Fibroblast of lung (primary cell): Measurements from ENCODE around the gene NCKAP5. TPM values are rescaled to one million over a fixed set of nuclear protein-coding genes. Genes with fewer than 3 reads are reported as not detected.

Source experiments
- DNase-seq, 2 donors: peaks; one replicate each; pipeline versions ENCODE4 v3.0.0 to v3.0.0-alpha.2; 2010; ENCODE audit warnings: low read depth in 2 of 2
- H2AFZ ChIP-seq: 2 replicates; pipeline ENCODE4 v1.5.1; 2012; ENCODE audit warnings: low read length, control low read depth, inconsistent platforms
- H3K27ac ChIP-seq: 2 replicates; pipeline ENCODE4 v1.5.1; 2011; ENCODE audit warnings: low read length, control low read depth; ENCODE audit not compliant: insufficient read depth
- H3K27me3 ChIP-seq: 2 replicates; pipeline ENCODE4 v1.5.1; 2011; ENCODE audit warnings: mild to moderate bottlenecking, low read length; ENCODE audit not compliant: control insufficient read depth, insufficient read depth
- H3K36me3 ChIP-seq: 2 replicates; pipeline ENCODE4 v1.5.1; 2011; ENCODE audit warnings: low read length; ENCODE audit not compliant: control insufficient read depth, insufficient read depth
- H3K4me1 ChIP-seq: 2 replicates; pipeline ENCODE4 v1.5.1; 2011; ENCODE audit warnings: low read length; ENCODE audit not compliant: control insufficient read depth, insufficient read depth; ENCODE audit errors: extremely low read depth
- H3K4me2 ChIP-seq: 2 replicates; pipeline ENCODE4 v1.5.1; 2011; ENCODE audit warnings: low read length, control low read depth; ENCODE audit not compliant: insufficient read depth; ENCODE audit errors: extremely low read depth
- H3K4me3 ChIP-seq, 4 experiments: fragments of 200-600 bp in 1 of 4; sonication (generic) in 1 of 4; replicated peaks in 1 of 4; 2 replicates each; pipeline ENCODE4 v1.5.1; 2011 to 2016; ENCODE audit warnings: low read length in 4 of 4, low read depth in 3 of 4, mild to moderate bottlenecking in 3 of 4, control low read depth in 2 of 4, inconsistent platforms in 1 of 4, mixed read lengths in 1 of 4; ENCODE audit not compliant: insufficient read depth in 1 of 4; ENCODE audit errors: control extremely low read depth in 1 of 4
- H3K79me2 ChIP-seq: 2 replicates; pipeline ENCODE4 v1.5.1; 2012; ENCODE audit warnings: mild to moderate bottlenecking, low read length, inconsistent platforms; ENCODE audit not compliant: control insufficient read depth, insufficient read depth
- H3K9ac ChIP-seq: 2 replicates; pipeline ENCODE4 v1.5.1; 2011; ENCODE audit warnings: mild to moderate bottlenecking, low read length, control low read depth; ENCODE audit not compliant: insufficient read depth
- H3K9me3 ChIP-seq: 2 replicates; pipeline ENCODE4 v1.5.1; 2012; ENCODE audit warnings: low read depth, low read length; ENCODE audit not compliant: control insufficient read depth, insufficient read depth
- H4K20me1 ChIP-seq: 2 replicates; pipeline ENCODE4 v1.5.1; 2011; ENCODE audit warnings: low read length; ENCODE audit not compliant: control insufficient read depth, insufficient read depth; ENCODE audit errors: extremely low read depth
- CTCF ChIP-seq, 2 donors: IDR thresholded peaks in 1 of 2; conservative IDR thresholded peaks in 1 of 2; 1 replicate in 1 of 2; 2 replicates in 1 of 2; pipeline ENCODE4 v1.5.1; 2011 to 2012; ENCODE audit warnings: low read length in 2 of 2, control low read depth in 1 of 2, inconsistent platforms in 1 of 2, low read depth in 1 of 2, mild to moderate bottlenecking in 1 of 2
- EZH2 ChIP-seq: IDR thresholded peaks from 2 replicates; pipeline ENCODE4 v1.5.1; 2012; ENCODE audit warnings: low read length, control low read depth, mild to moderate bottlenecking; ENCODE audit errors: missing control alignments
- polyA minus RNA-seq: library from RNA; depleted of rRNA, polyadenylated mRNA; stranded (reverse); fragments of >200 nt; gene quantifications from 2 replicates; pipeline ENCODE4 v1.2.3, GENCODE V29; 2011; ENCODE audit warnings: low replicate concordance
- polyA plus RNA-seq, 2 donors: library from polyadenylated mRNA; depleted of rRNA in 1 of 2; stranded (reverse) in 1 of 2; unstranded in 1 of 2; fragments of >200 nt; gene quantifications; 2 replicates each; pipeline ENCODE4 v1.2.1, GENCODE V29; 2011 to 2012; ENCODE audit warnings: missing spikeins in 1 of 2
- total RNA-seq: library from RNA; depleted of rRNA; stranded (reverse); fragments of >200 nt; gene quantifications from 2 replicates; pipeline ENCODE4 v1.2.1, GENCODE V29; 2014

The NCKAP5 gene
- total RNA-seq, result 1.0 and 2.6 TPM in 2 replicates
- polyA plus RNA-seq, result 1.9 and 6.2 TPM in 2 replicates
- 1.5 and 5.5 TPM in 2 replicates for polyA plus RNA-seq (2012)
- polyA minus RNA-seq, result 2.8 and 11.9 TPM in 2 replicates

GRCh38 chr2:133568172-133568571, at the start of gene NCKAP5:
TSS of gene NCKAP5 (minus strand) at chr2:133568463. CDS start at chr2:133517526, 50,937 bp downstream.
- H3K4me1 ChIP-seq, result peaks cover 15% of the 10 kb centered on the region
- DNase-seq, result peak; percentile 67 to 71
- peaks cover 1% of the 10 kb centered on the region for H3K79me2 ChIP-seq
- TF ChIP-seq EZH2 (no peak), CTCF (conservative IDR thresholded peaks at IDR 0.05 in 1 of 2, IDR thresholded peaks at IDR 0.05 in 1 of 2; ENCODE audit: low read depth in 1 of 2, low read length in 2 of 2) (peak in 1 of 2 donors; percentile 36)
- peak within 1 kb of the TSS; percentile 87 for H2AFZ ChIP-seq
- no peaks in the 10 kb centered on the region for H3K9me3 ChIP-seq
- peak within 1 kb of the TSS; percentile 32 for H3K9ac ChIP-seq
- H4K20me1 ChIP-seq, result no peaks in the 10 kb centered on the region
- H3K36me3 ChIP-seq, result no peaks in the 10 kb centered on the region
- peak within 1 kb of the TSS; percentile 48 to 62 (median 54) for H3K4me3 ChIP-seq
- peak within 1 kb of the TSS; percentile 54 for H3K27ac ChIP-seq
- no peaks in the 10 kb centered on the region for H3K27me3 ChIP-seq
- peak within 1 kb of the TSS; percentile 91 for H3K4me2 ChIP-seq

GRCh38 chr2:133609664-133610063, 41.4 kb upstream of the NCKAP5 start:
- H4K20me1 ChIP-seq, result no peaks in the 10 kb centered on the region
- no peak overlapping the region for H3K27ac ChIP-seq
- H3K79me2 ChIP-seq, result no peaks in the 10 kb centered on the region
- H3K4me3 ChIP-seq, result no peak overlapping the region
- H3K9me3 ChIP-seq, result no peaks in the 10 kb centered on the region
- H3K4me1 ChIP-seq, result no peaks in the 10 kb centered on the region
- DNase-seq, result no peak
- no peak overlapping the region for H3K4me2 ChIP-seq
- H3K9ac ChIP-seq, result no peak overlapping the region
- H3K27me3 ChIP-seq, result no peaks in the 10 kb centered on the region
- no peak overlapping the region for H2AFZ ChIP-seq
- TF ChIP-seq EZH2, result no peak
- no peak for TF ChIP-seq CTCF (conservative IDR thresholded peaks at IDR 0.05 in 1 of 2, IDR thresholded peaks at IDR 0.05 in 1 of 2; ENCODE audit: low read depth in 1 of 2, low read length in 2 of 2)
- no peaks in the 10 kb centered on the region for H3K36me3 ChIP-seq

GRCh38 chr2:133608291-133608690, 40.0 kb upstream of the NCKAP5 start:
- Histone ChIP-seq H3K79me2 (no peaks in the 10 kb centered on the region), H3K4me2 (no peak overlapping the region), H3K4me1 (no peaks in the 10 kb centered on the region), H3K27me3 (no peaks in the 10 kb centered on the region), H3K9me3 (no peaks in the 10 kb centered on the region), H2AFZ (no peak overlapping the region), H4K20me1 (no peaks in the 10 kb centered on the region), H3K9ac (no peak overlapping the region), H3K27ac (no peak overlapping the region), H3K4me3 (no peak overlapping the region), H3K36me3 (no peaks in the 10 kb centered on the region)
- TF ChIP-seq CTCF (conservative IDR thresholded peaks at IDR 0.05 in 1 of 2, IDR thresholded peaks at IDR 0.05 in 1 of 2; ENCODE audit: low read depth in 1 of 2, low read length in 2 of 2) (no peak), EZH2 (no peak)
- DNase-seq, result no peak
